GM19467 (cell line): ENCODE data around the gene NOL9.
"Not testable (repeated sequence)": the region's sequence is repeated elsewhere in the genome, so short reads cannot be mapped to it uniquely, and the experiment has no call there.

ENCODE experiments used
- ATAC-seq: cut with Tn5 transposase; IDR thresholded peaks from one replicate; pipeline ENCODE4 v1.9.1; 2021; ENCODE audit warnings: mild to moderate bottlenecking, moderate library complexity; ENCODE audit not compliant: unreplicated experiment

Gene NOL9

GRCh38 chr1:6505367-6506209 lies 48.7 kb downstream of the NOL9 start:
- no peak for ATAC-seq

- no peak for ATAC-seq
Measured at GRCh38 chr1:6504887-6505286, 49.4 kb downstream of the NOL9 start.

- ATAC-seq, result no peak
Measured at GRCh38 chr1:6503884-6504602, 50.3 kb downstream of the NOL9 start.

GRCh38 chr1:6502000-6502891 lies 52.1 kb downstream of the NOL9 start:
- no peak for ATAC-seq

- no peak for ATAC-seq
Measured at GRCh38 chr1:6501279-6501813, 53.0 kb downstream of the NOL9 start.

GRCh38 chr1:6500544-6501278 lies 53.6 kb downstream of the NOL9 start:
- ATAC-seq, result no peak

GRCh38 chr1:6499296-6499695 lies 55.0 kb downstream of the NOL9 start:
- ATAC-seq, result no peak

- ATAC-seq, result no peak
Measured at GRCh38 chr1:6498576-6499111, 55.7 kb downstream of the NOL9 start.

GRCh38 chr1:6497867-6498575 lies 56.3 kb downstream of the NOL9 start:
- ATAC-seq, result no peak

- no peak for ATAC-seq
Measured at GRCh38 chr1:6497215-6497866, 57.0 kb downstream of the NOL9 start.

GRCh38 chr1:6496890-6497214 lies 57.5 kb downstream of the NOL9 start:
- no peak for ATAC-seq

- no peak for ATAC-seq
Measured at GRCh38 chr1:6496365-6496721, 58.0 kb downstream of the NOL9 start.

GRCh38 chr1:6495540-6496364 lies 58.6 kb downstream of the NOL9 start:
- no peak for ATAC-seq

GRCh38 chr1:6495041-6495441 lies 59.3 kb downstream of the NOL9 start:
- no peak for ATAC-seq

- ATAC-seq, result no peak
Measured at GRCh38 chr1:6494627-6495026, 59.7 kb downstream of the NOL9 start.

GRCh38 chr1:6493834-6494223 lies 60.5 kb downstream of the NOL9 start:
- ATAC-seq, result not testable (repeated sequence)

GRCh38 chr1:6491966-6492365 lies 62.3 kb downstream of the NOL9 start:
- ATAC-seq, result no peak

- ATAC-seq, result no peak
Measured at GRCh38 chr1:6491480-6491962, 62.8 kb downstream of the NOL9 start, which contains the start of gene PLEKHG5. PLEKHG5 (minus strand) TSS chr1:6491667; CDS start chr1:6477571, 14,096 bp downstream.
